Measurements from ENCODE around the gene APIP. TPM values are rescaled to one million over a fixed set of nuclear protein-coding genes. Genes with fewer than 3 reads are reported as not detected.

Gene APIP
- total RNA-seq, 4 donors from 2014 or later: 30.0 to 36.9 (median 35.6) TPM

- H3K36me3 ChIP-seq: no peaks in the 10 kb centered on the region
- no peak overlapping the region for H3K4me3 ChIP-seq
- intact Hi-C loops (cut with DNase I): no loop called here
- TF ChIP-seq POLR2A (IDR thresholded peaks at IDR 0.05; ENCODE audit: low read depth): no peak
- no peak for TF ChIP-seq CTCF (IDR thresholded peaks at IDR 0.05)
- TF ChIP-seq EP300 (IDR thresholded peaks at IDR 0.05): no peak
- TF ChIP-seq POLR2AphosphoS5 (IDR thresholded peaks at IDR 0.05): no peak
- 93% methylated on average over 2 of the region's 2 CpGs for whole genome bisulfite sequencing
- H3K27me3 ChIP-seq: no peaks in the 10 kb centered on the region
- H3K27ac ChIP-seq (replicated peaks in 1 of 4): no peak overlapping the region
- H3K4me1 ChIP-seq: peaks cover 0 to 10% (median 4%) of the 10 kb centered on the region in 4 donors
- DNase-seq (ENCODE audit: extremely low spot score): no peak
- H3K9me3 ChIP-seq: no peaks in the 10 kb centered on the region
Measured at GRCh38 chr11:34864424-34864823, 51.8 kb downstream of the APIP start.

DNA sequence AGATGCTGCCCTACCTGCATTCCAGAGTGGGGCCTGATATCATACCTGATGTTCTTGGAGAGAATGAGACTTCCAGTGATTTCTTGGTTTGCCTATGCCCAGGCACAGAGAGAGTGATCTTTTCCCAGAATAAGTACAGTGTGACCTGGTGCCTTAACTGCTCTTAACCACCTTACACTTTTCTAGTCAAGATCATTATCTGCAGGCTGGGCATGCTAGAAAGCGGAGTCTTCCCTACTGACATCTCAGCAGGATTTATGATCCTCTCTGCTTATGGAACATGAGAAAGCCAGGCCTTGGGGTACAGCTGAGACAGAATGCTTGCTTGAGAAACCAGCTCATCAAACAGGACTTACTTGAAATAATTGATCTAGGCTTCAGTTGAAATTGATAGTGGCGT is 53.1 kb downstream of the APIP start:
- Histone ChIP-seq H3K36me3 (no peaks in the 10 kb centered on the region), H3K27me3 (no peaks in the 10 kb centered on the region), H3K4me1 (peaks cover 0 to 13% (median 6%) of the 10 kb centered on the region in 4 donors), H3K27ac (replicated peaks in 1 of 4) (no peak overlapping the region), H3K4me3 (no peak overlapping the region), H3K9me3 (no peaks in the 10 kb centered on the region)
- no peak for TF ChIP-seq POLR2AphosphoS5 (IDR thresholded peaks at IDR 0.05)
- TF ChIP-seq POLR2A (IDR thresholded peaks at IDR 0.05; ENCODE audit: low read depth): no peak
- TF ChIP-seq EP300 (IDR thresholded peaks at IDR 0.05): no peak
- no peak for TF ChIP-seq CTCF (IDR thresholded peaks at IDR 0.05)
- DNase-seq (ENCODE audit: extremely low spot score): no peak
- 50% methylated on average over 1 of the region's 2 CpGs for WGBS
- intact Hi-C loops (cut with DNase I): no loop called here

DNA sequence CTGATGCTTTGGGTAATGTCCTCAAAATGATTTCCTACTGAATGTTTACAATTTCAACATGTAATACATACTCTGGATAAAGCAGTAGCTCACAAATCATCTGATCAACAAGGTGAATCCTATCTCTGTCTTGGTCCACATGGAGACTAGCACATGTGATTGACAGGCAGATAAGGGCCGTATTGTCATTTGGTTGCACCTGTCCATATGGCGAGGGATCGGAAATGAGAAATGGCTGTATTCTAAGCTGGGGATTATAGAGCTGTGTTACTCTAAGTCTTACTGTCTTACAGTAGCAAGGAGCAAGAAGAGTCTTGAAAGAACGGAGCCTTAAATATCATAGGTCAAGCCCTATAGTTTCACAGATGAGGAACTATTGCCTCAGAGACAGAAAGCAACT is 55.7 kb downstream of the APIP start:
- WGBS: 90% methylated on average over 4 of the region's 4 CpGs
- no peaks in the 10 kb centered on the region for H3K27me3 ChIP-seq
- intact Hi-C loops (cut with DNase I): no loop called here

DNA sequence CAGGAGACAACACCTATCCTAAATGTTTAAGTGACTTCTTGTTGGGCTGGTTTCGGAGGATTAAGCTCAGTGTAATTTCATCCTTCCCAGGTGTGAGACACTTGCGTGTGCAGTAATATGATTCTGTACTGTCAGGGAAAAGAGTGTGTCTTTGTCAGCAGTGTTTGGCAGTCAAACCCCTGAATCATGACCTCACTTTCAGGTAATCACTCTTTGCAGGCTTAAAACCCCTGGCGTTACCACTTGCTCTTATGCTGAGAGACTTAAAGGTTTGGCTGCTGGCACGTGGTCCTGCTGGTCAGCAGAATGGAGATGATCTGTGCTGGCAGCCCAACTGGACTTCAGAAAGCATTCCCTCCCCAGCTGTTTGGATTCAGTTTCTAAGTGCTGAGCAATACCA is 56.1 kb downstream of the APIP start:
- H3K4me3 ChIP-seq: no peak overlapping the region
- TF ChIP-seq CTCF (IDR thresholded peaks at IDR 0.05): no peak
- TF ChIP-seq POLR2A (IDR thresholded peaks at IDR 0.05; ENCODE audit: low read depth): no peak
- TF ChIP-seq EP300 (IDR thresholded peaks at IDR 0.05): no peak
- TF ChIP-seq POLR2AphosphoS5 (IDR thresholded peaks at IDR 0.05): no peak
- H3K4me1 ChIP-seq: peaks cover 0 to 13% (median 6%) of the 10 kb centered on the region in 4 donors
- DNase-seq (ENCODE audit: extremely low spot score): no peak
- H3K27me3 ChIP-seq: no peaks in the 10 kb centered on the region
- intact Hi-C loops (cut with DNase I): no loop called here
- H3K27ac ChIP-seq (replicated peaks in 1 of 4): no peak overlapping the region
- no peaks in the 10 kb centered on the region for H3K9me3 ChIP-seq
- H3K36me3 ChIP-seq: no peaks in the 10 kb centered on the region
- WGBS: 45% methylated on average over 4 of the region's 4 CpGs

More for the DNA sequence above, 55.7 kb downstream of the APIP start:
- peaks cover 0 to 13% (median 6%) of the 10 kb centered on the region in 4 donors for H3K4me1 ChIP-seq
- no peaks in the 10 kb centered on the region for H3K36me3 ChIP-seq
- H3K4me3 ChIP-seq: no peak overlapping the region
- no peaks in the 10 kb centered on the region for H3K9me3 ChIP-seq
- no peak for DNase-seq (ENCODE audit: extremely low spot score)
- no peak for TF ChIP-seq POLR2AphosphoS5 (IDR thresholded peaks at IDR 0.05)
- TF ChIP-seq POLR2A (IDR thresholded peaks at IDR 0.05; ENCODE audit: low read depth): no peak
- TF ChIP-seq CTCF (IDR thresholded peaks at IDR 0.05): no peak
- no peak for TF ChIP-seq EP300 (IDR thresholded peaks at IDR 0.05)
- H3K27ac ChIP-seq (replicated peaks in 1 of 4): no peak overlapping the region

GRCh38 chr11:34859496-34859895 is 56.7 kb downstream of the APIP start:
- H3K4me1 ChIP-seq: peaks cover 0 to 13% (median 6%) of the 10 kb centered on the region in 4 donors
- no peak for TF ChIP-seq EP300 (IDR thresholded peaks at IDR 0.05)
- TF ChIP-seq POLR2AphosphoS5 (IDR thresholded peaks at IDR 0.05): no peak
- TF ChIP-seq CTCF (IDR thresholded peaks at IDR 0.05): no peak
- TF ChIP-seq POLR2A (IDR thresholded peaks at IDR 0.05; ENCODE audit: low read depth): no peak
- H3K9me3 ChIP-seq: no peaks in the 10 kb centered on the region
- 52% methylated on average over 2 of the region's 2 CpGs for WGBS
- DNase-seq (ENCODE audit: extremely low spot score): no peak
- H3K4me3 ChIP-seq: no peak overlapping the region
- no peaks in the 10 kb centered on the region for H3K27me3 ChIP-seq
- no peaks in the 10 kb centered on the region for H3K36me3 ChIP-seq
- H3K27ac ChIP-seq (replicated peaks in 1 of 4): no peak overlapping the region
- intact Hi-C loops (cut with DNase I): no loop called here
